GM18526 (cell line): ENCODE results near the gene TEX14.

Experiments used
- POLR2A ChIP-seq: IDR thresholded peaks from 3 replicates; pipeline ENCODE4 v1.6.1; 2011; ENCODE audit not compliant: insufficient read length; ENCODE audit errors: extremely low read depth

The TEX14 gene

GRCh38 chr17:58666858-58667267 lies 25.0 kb downstream of the TEX14 start:
- TF ChIP-seq POLR2A = no peak

GRCh38 chr17:58665946-58666857 lies 25.6 kb downstream of the TEX14 start:
- TF ChIP-seq POLR2A = no peak

GRCh38 chr17:58664302-58664701 lies 27.5 kb downstream of the TEX14 start:
- TF ChIP-seq POLR2A = no peak

- TF ChIP-seq POLR2A = no peak
Measured at GRCh38 chr17:58661499-58661898, 30.3 kb downstream of the TEX14 start.

GRCh38 chr17:58660621-58661020 lies 31.2 kb downstream of the TEX14 start:
- TF ChIP-seq POLR2A = no peak

- TF ChIP-seq POLR2A = peak; percentile 100
Measured at GRCh38 chr17:58658804-58659713, 32.8 kb downstream of the TEX14 start.

GRCh38 chr17:58648236-58648635 lies 43.6 kb downstream of the TEX14 start:
- no peak for TF ChIP-seq POLR2A

GRCh38 chr17:58643147-58643546 lies 48.7 kb downstream of the TEX14 start:
- TF ChIP-seq POLR2A = no peak

GRCh38 chr17:58641887-58642311 lies 49.9 kb downstream of the TEX14 start:
- no peak for TF ChIP-seq POLR2A

- TF ChIP-seq POLR2A = no peak
Measured at GRCh38 chr17:58640202-58640601, 51.6 kb downstream of the TEX14 start.

GRCh38 chr17:58639681-58640080 lies 52.2 kb downstream of the TEX14 start:
- TF ChIP-seq POLR2A = no peak

GRCh38 chr17:58637011-58637570 lies 54.8 kb downstream of the TEX14 start:
- TF ChIP-seq POLR2A = no peak

- no peak for TF ChIP-seq POLR2A
Measured at GRCh38 chr17:58632324-58633314, 59.2 kb downstream of the TEX14 start.
